T-helper 9 cell (primary cell): ENCODE data around the gene SUSD4.

Experiments used
- DNase-seq: peaks from one replicate; pipeline ENCODE4 v3.0.0-alpha.2; 2020

SUSD4 gene

GRCh38 chr1:223227486-223228196, 136.3 kb downstream of the SUSD4 start:
- no peak for DNase-seq

DNA sequence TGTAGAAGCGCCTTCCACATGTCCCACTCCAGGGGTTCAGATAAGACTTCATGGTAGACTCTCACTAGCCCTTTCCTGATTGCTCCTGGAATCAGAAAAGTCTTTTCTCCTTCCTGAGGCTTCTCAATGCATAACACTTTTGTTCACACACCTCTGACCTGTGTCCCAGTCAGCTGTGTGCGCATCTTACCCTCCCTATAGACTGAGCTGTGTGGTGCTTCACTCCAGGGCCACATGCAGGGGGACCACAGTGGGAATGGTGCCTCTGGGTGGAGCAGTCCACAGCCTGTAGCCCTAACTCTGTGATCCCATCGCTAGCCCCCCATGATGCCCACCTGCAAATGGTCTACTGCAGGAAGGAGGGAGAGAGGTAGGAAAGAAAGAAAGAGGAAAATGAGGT, 136.9 kb downstream of the SUSD4 start:
- DNase-seq, result no peak

- no peak for DNase-seq
Measured at GRCh38 chr1:223226271-223226670, 137.7 kb downstream of the SUSD4 start.

DNA sequence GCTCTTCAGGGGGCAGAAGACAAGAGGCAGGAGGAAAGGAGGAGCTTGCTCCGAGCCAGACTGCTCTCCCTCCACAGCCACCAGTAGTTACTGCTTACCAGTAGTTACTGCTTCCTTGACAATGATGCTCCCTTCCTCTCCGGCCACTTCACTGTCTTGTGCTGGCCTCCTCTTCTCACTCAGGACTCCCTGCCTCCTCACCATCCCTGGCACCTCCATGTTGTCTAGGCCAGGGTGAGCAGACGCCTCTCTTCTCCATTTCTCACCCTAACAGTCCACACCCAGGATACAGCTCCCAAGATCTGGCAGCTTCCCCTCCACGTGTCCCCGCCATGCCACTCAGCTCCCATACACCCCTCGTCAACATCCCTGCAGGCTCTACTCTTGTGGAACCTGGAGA, 138.5 kb downstream of the SUSD4 start:
- no peak for DNase-seq

DNA sequence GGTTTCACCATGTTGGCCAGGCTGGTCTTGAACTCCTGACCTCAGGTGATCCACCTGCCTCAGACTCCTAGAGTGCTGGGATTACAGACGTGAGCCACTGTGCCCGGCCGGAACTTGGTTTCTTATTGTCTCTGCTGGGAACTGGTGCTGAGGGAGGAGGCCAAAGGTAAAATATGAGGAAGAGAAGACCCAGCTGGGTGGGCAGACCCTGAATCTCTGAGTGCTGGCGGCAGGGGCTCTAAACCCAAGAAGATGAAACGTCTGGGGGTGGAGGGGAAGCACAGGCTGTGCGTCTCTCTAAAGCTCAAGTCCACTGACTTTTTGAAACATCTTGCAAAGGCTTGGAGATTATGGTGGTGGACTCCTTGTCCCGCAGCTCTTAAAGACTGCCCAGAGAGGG, 138.9 kb downstream of the SUSD4 start:
- DNase-seq, result no peak

- no peak for DNase-seq
Measured at GRCh38 chr1:223224465-223224864, 139.5 kb downstream of the SUSD4 start.

GRCh38 chr1:223223091-223223995, 140.6 kb downstream of the SUSD4 start:
- no peak for DNase-seq

DNA sequence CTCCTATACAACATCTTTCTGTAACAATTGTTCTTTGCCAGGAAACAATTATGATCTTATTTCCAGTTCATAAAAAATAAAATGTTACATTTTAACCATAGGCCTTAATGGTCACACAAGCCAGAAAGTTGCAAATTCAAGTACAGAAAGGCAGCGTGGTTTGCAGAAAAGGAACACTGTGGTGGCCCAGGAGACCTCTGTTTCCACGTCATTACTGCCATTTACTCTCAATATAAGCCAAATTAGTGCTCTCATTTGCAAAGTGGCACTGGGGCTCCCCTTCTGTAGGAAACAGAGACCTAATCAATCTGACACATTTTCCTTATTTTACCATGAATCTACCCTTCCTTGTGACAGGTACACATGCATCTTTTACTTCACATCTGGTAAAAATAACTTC, 141.6 kb downstream of the SUSD4 start:
- no peak for DNase-seq

DNA sequence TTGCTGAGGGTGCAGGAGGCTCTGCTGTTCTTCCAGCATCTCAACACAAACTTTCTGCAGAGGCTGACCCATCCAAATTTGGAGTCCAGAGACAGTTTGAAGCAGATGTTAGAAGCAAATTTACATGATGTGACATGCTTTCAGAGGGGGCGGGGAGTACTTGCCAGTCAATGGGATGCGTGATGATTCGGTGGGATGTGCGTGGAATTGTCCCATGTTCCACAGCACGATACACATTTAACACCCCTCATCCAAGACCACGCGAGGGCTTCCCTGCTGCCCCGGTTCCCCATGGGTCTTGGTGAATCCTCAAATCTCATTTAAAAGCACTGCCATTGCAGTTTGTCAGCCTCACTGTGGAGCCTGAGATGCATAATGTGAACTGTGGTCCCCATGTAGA, 142.3 kb downstream of the SUSD4 start:
- no peak for DNase-seq

DNA sequence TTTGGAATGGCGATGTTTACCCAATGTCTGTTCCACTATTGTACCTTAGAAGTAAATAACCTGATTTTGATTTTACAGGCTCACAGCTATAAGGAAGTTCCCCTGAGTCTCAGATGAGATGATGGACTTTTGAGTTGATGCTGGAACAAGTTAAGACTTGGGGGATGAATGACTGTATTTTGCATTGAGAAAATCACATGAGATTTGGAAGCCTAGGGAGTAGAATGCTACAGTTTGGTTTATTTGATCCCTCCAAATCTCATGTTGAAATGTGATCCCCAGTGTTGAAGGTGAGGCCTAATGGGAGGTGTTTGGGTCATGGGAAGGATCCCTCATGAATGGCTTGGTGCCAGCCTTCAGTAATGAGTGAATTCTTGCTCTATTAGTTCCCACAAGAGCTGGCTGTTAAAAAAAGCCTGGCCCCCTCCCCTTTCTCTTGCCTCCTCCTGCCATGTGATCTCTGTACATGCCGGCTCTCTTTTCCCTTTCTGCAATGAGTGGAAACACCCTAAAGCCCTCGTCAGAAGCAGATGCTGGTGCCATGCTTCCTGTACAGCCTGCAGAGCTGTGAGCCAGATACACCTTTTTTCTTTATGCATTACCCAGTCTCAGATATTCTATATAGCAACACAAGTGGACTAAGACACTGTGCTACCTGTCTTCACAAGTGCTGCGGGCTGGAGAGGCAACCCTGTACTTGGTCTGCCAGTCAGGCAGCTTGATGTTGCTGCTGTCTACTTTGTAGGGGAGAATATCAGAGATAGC, 143.9 kb downstream of the SUSD4 start:
- DNase-seq, result no peak

- no peak for DNase-seq
Measured at GRCh38 chr1:223219318-223219635, 144.7 kb downstream of the SUSD4 start.

DNA sequence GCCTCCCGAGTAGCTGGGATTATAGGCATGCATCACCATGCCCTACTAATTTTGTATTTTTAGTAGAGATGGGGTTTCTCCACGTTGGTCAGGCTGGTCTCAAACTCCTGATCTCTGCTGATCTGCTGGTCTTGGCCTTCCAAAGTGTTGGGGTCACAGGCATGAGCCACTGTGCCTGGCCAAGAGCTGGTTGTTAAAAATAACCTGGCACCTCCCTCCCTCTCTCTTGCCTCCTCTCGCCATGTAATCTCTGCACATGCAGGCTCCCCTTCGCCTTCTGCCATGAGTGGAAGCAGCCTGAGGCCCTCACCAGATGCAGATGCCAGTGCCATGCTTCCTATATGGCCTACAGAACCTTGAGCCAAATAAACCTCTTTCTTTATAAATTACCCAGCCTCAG, 146.2 kb downstream of the SUSD4 start:
- DNase-seq, result no peak

- no peak for DNase-seq
Measured at GRCh38 chr1:223216531-223217205, 147.3 kb downstream of the SUSD4 start.

DNA sequence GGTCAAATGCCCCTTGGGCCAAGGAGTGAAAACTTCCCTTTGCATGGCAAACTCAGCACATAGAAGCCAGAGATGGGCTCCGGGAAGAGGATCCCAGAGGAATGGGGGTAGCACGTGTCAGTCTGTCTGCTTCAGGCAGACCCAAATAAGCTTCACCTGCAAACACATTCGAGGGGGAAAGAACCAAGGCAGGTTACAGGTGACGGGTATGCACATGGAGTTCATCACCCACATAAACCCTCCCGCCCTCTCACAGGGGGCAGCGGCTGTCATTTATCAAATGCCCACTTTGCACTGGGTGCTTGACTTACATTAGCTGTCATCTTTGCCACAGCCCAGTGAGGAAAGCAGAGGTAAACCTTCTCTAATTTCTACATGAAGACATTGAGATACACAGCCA, 147.9 kb downstream of the SUSD4 start:
- DNase-seq, result no peak

DNA sequence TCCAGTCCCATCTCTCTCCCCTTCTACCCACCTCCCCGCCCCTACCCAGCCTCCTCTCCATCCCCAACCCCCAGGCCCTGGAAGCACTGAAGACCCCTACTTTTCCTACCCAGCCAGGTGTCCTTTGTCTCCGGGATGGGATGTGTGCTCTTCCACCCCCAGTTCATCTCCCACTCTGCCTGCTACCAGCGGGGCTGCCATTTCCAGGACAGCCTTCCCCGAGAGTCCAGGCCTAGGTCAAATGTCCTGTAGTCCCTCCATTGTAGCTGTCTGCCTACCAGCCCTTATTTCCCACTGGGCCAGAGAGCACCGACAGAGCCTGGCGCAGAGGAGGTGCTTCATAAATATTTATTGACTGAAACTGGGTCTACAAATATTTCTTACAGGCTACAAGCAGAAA, 148.9 kb downstream of the SUSD4 start:
- no peak for DNase-seq

- DNase-seq, result no peak
Measured at GRCh38 chr1:223214261-223214807, 149.6 kb downstream of the SUSD4 start.

DNA sequence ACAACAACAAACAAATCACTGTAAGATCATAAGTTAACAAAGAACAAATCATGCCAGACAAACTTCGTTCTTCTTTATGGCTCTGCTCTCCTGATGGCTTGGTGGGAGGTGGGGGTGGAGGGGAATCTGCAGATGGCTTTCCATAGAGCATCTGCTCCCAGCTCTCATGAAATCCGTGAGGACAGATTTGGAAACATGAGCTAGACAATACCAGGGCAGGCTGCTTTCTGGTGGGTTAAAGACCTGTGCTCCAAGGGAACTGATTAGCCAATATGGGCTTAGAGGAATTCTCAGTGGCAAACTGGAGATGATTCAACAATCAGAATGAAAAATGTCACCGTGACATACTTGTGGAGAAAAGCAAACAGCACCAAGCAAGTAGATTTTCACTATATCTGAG, 151.5 kb downstream of the SUSD4 start:
- no peak for DNase-seq

GRCh38 chr1:223211323-223211985, 152.5 kb downstream of the SUSD4 start:
- DNase-seq, result no peak

GRCh38 chr1:223210788-223211120, 153.2 kb downstream of the SUSD4 start:
- no peak for DNase-seq

DNA sequence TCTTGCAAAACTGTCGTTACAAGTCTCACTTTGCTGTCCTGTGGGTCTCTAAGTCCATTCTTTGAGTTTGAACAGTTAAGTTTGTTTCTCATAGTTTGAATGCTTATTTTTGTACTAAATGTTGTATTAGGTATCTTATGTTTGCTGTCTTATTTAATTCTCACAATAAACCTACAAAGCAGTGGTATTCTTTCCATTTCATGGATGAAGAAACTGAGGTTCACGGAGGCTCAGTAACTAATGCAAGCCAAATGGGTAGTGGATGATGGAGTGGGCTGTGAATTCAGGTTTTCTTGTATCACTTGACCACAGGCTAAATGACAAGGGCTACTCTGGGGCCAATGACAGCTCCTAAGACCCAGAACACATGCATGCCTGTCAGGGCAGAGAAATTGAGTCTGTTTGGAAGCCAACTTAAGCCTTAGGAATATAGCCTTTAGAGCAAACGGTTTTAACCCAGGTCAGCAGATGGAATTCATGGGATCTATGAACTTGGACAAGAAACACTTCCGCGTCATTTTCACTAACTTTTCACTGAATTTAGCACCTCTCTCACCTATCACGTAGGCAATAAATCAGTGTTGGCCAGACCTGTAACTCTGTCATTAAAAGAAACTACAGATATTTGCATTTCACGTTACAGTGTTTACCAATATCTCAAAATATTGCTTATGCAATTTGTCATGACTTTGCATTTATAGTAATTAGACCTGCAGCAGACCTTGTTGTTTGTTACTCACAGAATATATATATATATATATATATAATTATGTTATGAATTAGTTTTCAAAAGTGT, 153.8 kb downstream of the SUSD4 start:
- no peak for DNase-seq

DNA sequence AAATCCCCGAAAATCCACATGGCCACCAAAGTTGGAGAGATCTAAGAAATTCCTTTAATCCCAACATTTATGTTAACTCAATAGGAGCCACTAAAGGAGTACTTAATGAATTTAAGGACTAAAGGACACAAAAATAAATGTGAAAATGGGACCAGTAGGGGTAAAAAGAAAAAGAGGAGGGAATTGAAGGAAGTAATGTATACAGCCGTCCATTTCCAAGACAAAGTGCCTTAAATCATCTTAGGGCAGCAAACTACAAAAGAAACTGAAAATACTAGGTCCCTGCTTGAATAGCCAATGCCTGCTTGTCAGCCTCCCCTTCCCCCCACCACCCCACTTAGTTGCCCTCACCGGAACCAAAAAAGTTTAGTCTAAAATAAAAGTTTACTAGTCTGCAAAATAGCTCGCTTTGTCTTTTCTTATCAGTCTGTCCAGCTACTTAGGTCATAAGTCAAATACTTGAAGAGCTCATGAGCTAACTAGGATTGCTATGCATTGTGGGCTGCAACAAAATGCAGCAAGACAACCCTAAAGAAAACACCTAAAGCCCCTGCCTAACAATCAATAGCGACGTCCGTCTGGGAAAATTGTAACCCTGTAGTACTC, 154.6 kb downstream of the SUSD4 start:
- no peak for DNase-seq
